HCT116 (cell line): ENCODE data around the gene PLD1.

ENCODE experiments used
- ATF3 ChIP-seq: IDR thresholded peaks from 2 replicates; pipeline ENCODE4 v1.6.1; 2012
- CEBPB ChIP-seq: IDR thresholded peaks from 2 replicates; pipeline ENCODE4 v1.6.1; 2012; ENCODE audit warnings: low read depth
- CTCF ChIP-seq, 3 experiments: fragments of 200-600 bp in 1 of 3; sonication (generic) in 1 of 3; IDR thresholded peaks in 2 of 3; conservative IDR thresholded peaks in 1 of 3; 2 replicates each; pipeline ENCODE4 v1.5.1; 2012 to 2017; ENCODE audit warnings: low read depth in 2 of 3, low read length in 2 of 3, antibody characterized with exemption in 1 of 3, borderline replicate concordance in 1 of 3, control low read depth in 1 of 3, mild to moderate bottlenecking in 1 of 3, mixed read lengths in 1 of 3, mixed run types in 1 of 3, moderate library complexity in 1 of 3; ENCODE audit not compliant: insufficient read depth in 1 of 3
- POLR2A ChIP-seq: IDR thresholded peaks from 2 replicates; pipeline ENCODE4 v1.7.0; 2011; ENCODE audit warnings: borderline replicate concordance; ENCODE audit not compliant: insufficient read depth, insufficient read length; ENCODE audit errors: extremely low read depth
- POLR2AphosphoS5 ChIP-seq: IDR thresholded peaks from 2 replicates; pipeline ENCODE4 v1.6.1; 2011; ENCODE audit warnings: mild to moderate bottlenecking, low read depth, low read length, moderate library complexity
- RAD21 ChIP-seq: IDR thresholded peaks from 2 replicates; pipeline ENCODE4 v1.6.1; 2012; ENCODE audit warnings: low read depth, mild to moderate bottlenecking
- REST ChIP-seq: IDR thresholded peaks from 2 replicates; pipeline ENCODE4 v1.6.1; 2012; ENCODE audit warnings: low read depth
- YY1 ChIP-seq: IDR thresholded peaks from 2 replicates; pipeline ENCODE4 v1.6.1; 2011; ENCODE audit warnings: low read length, low read depth, moderate library complexity, mild to moderate bottlenecking; ENCODE audit not compliant: insufficient replicate concordance; ENCODE audit errors: extremely low read depth

DNA sequence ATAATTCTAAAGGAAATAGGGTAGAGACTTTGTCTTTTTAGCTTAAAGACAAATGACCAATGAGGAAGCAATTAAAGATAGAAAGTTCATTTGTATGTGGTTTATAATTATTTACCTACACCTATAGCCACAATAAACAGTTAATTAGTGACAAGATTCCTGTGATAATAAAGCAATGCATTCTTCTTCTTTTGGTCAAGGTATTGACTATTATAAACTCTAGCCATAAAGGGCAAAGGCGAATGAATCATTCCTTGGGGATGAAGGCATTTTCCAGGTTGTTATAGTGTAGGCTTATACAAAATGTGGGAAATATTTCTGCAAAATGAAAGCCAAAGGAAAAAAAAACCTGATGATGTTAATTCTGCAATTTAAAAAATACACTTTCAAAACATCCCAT is 115.4 kb downstream of the PLD1 start:
- TF ChIP-seq YY1 (no peak), CTCF (IDR thresholded peaks at IDR 0.05 in 2 of 3, conservative IDR thresholded peaks at IDR 0.05 in 1 of 3; ENCODE audit: borderline replicate concordance in 1 of 3, insufficient read depth in 1 of 3, low read depth in 2 of 3, low read length in 2 of 3) (no peak), POLR2A (no peak), ATF3 (no peak), POLR2AphosphoS5 (no peak), REST (no peak), RAD21 (no peak), CEBPB (no peak)
